Activated T-helper 1 cell treated with Interleukin-2 at 50 U/mL for 16 hours (primary cell): ENCODE results near the gene DACH1.
"Not testable (repeated sequence)": the region's sequence is repeated elsewhere in the genome, so short reads cannot be mapped to it uniquely, and the experiment has no call there.

Experiments used
- DNase-seq: peaks from one replicate; pipeline ENCODE4 v3.0.0-alpha.2; 2020; ENCODE audit warnings: low read depth

Gene DACH1

DNA sequence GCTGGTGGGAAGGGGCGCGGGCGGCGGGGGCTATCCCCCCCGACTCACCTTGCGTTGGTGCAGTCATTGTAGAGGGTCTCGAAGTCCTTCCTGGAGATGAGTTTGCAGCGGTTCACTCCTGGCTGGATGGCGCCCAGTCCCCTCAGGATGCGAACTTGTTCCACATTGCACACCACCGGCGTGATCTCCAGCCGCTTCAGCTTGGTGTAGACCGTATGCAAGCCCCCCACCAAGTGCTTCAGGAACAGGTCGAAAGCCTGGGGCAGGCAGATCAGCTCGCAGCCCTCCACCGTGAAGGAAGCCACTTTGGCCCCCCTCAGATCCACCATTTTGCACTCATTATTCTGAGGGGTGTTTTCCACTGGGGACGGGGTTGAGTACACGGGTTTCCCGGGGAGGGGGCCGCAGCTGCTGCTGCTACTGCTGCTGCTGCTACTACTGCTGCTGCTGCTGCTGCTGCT is 1.1 kb downstream of the DACH1 start:
- no peak for DNase-seq

DNA sequence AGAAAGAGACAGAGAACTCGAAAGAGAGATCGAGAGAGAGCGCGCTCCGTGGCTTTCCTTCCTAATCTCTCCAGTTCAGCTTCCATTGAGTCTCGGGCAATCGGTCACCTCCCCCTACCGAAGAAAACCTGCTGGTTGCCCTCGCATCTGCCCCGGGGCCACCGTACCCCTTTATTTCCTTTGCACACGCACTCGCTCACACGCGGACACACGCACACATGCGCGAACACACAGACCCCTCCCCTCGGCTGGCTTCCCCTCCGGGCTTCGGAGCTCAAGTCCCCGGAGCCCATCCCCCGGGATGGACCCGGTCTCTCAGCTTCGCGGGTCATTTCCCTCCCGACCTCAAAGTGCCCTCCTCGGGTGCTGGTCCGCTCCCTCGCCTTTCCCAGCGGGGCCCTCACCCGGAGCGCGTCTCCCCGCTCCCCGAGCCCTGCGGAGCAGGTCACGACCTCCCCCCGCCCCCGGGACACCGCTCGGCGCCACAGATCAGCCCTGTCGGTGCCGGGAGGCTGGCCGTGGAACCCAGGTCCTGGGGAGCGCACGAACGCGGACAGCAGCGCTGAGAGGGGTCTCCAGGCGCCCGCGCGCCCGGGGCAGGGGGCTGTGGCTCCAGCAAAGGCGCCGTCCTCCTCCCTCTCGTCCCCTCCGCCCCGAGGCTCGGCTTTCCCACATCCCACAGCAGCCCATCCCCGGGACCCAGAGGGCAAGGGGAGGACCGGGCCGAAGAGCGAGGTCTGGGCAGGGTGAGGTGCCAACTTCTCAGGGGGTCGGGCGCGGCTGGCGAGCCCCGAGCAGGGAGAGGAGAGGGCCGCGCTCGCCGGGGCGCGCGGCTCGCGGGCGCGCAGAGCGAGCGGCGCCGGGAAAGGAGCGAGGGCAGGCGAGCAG is 1.8 kb downstream of the DACH1 start:
- DNase-seq = no peak

DNA sequence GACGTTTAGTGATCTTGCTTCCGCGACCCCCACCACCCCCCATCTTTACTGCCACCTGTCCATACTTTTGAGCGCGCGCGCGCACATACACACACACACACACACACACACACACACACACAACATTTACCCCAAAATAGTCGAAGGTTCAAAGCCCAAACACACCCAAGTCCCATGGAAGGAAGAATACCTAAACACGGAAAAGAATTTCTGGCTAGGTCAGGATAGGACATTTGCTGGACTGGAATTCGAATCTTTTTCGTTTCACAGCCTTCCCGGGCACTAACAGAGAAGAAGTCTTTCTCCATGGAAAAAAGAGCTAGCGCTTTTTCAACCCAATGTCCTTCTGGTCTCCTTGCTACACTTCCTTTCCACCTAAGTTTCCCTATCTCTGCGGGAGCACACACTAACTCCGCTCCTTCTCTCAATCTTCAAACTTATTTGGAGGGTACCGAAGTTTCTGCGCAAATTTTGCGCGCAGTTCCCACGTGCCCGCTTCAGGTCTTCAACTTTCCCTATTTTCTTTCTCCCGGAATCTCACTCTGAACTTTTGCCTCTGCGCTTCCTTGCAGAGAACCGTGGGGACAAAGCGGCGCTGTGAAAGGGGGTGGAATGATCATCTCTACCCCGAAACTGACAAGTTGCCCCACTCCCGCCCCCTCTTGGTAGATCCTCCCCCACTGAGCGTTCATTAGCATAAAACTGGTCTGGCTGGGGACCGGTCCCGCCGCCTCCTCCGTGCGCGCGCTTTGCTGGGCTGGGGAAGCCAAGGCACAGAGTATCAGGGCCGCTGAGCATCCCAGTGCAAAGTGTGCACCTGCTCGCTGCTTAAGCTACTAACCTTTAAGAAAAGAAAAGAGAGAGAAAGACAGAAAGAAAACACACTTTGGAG is 2.7 kb downstream of the DACH1 start:
- no peak for DNase-seq

DNA sequence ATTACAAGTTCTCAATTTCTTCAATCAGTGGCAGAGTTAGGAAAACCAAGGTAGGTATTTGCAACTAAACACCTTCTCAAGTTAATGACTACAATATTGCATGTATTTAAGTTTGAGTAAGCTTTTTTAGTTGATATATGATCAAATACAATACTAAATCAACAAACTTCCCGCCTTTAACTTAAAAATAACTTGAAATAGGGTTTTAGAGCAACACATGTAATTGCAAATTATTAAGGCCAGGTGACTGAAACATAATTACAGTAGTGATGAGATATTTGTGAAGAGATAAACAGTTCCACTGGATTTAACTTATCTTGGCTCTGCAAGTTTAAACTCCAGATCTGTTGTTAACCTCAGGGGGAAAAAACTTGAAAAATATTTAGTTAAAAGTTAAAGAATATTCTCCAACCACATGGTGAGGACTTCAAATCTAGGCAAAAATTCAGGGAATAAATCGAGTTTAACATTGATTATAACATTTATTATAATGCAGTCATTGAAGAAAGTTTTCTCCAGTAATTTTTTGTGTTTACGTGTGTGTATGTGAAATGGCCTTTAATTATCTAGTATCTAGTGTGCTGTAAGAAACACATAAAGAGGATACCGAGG is 3.6 kb downstream of the DACH1 start:
- DNase-seq = no peak

DNA sequence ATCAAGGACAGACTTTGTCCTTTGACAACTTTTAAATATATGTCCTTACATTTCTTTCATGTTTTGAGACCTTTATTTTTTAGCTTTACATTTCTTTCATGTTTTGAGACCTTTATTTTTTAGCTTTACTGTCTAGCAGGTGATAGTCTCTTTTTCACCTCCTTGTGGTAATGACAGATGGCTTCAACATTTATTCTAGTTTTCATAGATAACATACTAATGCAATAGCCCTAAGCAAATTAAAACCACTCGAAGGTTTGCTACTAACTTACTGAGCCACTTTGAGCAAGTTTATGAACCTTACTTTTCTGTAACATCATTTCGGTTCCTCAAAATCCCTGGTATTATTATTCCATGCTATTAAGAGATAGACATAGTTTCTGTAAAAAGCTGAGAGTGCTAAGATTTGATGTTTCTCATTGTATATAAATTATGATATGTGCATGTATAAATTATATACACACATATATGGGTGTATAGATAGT is 4.5 kb downstream of the DACH1 start:
- no peak for DNase-seq

DNA sequence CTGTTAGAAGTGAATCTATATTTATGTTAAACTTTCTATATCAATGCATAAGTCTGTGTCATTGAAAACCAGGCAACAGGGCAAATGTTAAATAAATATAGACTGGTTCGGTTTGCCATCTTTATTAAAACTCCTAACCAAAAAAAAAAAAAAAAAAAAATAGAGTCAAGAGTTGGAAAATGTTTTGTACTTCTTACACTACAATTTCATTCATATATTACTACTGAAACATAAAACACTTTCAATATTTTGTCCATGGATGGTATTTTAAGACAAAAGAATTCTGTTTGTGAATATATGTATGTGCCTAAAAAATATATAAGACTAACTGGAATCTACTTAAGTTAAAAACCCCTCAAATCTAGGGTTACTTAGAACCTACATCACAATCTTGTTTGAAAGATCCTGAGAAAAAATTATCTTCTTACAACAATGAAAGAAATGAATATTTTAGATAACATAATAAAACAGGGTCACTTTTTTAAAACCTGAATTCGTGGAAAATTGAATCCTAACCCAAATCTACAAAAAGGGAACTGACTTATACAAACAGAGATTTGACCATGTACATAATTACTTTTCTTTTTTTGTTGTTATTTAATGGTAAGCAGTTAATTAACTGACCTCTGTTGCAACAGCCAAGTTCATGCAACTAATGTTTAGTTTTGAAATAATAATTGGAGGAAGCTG is 5.1 kb downstream of the DACH1 start:
- DNase-seq = no peak

DNA sequence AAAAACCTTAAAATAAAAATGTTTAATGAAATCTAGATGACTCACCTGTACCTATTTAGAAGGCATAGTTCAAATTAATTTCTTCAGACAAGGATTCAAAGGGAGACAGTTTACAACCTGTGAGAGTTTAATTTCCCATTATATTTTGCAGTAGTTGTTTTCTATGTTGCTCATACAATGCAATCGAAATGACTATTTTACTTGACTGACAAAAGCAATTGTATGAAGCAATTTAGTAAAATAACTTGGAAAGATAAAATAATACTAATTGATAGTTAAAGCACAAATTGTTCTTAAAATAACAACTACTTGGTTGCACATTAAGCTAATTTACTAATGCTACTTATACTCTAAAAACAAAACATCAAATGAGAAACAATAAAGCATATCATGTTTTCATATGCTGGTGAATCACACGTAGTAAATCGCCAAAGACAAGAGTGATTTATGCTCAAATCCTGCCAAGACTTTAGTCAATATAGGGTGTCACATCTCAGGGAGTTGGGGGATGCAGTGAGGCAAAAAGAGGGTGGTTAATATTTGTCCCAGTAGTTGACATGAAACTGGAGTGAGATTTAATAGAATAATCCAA is 6.4 kb downstream of the DACH1 start:
- DNase-seq = no peak

DNA sequence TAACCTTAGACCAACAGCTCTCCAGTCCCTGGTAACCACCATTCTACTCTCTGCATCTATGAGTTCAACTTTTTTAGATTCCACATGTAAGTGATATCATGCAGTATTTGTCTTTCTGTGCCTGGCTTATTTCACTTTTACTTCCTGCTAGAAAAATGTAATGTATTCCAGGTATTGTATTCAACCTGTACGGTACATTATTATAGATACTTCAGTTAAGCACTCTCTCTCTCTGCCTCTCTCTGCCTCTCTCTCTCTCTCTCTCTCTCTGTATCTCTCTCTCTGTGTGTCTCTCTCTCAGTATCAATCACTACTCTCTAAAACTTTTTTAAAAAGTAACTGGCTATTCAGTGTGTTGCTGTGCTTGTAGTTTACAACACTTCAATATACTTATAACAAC is 8.4 kb downstream of the DACH1 start:
- no peak for DNase-seq

DNA sequence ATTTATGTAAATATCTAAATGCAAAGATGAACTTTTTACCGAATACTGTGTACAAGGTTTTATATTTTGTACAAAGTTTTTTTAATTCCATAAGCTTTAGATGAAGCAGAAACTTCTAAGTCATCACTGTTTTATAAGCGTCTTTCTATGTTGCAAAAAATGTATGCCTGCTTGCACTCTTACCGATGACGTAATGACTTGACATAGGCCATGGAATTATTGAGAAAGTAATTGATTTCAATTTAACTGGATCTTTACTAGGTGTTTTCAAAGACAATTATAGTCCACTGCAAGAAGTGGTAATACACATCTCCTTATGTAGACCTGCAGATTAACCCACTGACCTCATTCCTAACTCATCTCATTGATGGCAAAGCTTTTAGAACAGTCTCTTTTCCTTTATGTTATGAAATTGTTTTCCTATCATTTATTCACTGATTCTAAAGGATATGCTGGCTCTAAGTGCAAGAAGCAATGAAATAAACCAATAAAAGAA is 10.4 kb downstream of the DACH1 start:
- no peak for DNase-seq

DNA sequence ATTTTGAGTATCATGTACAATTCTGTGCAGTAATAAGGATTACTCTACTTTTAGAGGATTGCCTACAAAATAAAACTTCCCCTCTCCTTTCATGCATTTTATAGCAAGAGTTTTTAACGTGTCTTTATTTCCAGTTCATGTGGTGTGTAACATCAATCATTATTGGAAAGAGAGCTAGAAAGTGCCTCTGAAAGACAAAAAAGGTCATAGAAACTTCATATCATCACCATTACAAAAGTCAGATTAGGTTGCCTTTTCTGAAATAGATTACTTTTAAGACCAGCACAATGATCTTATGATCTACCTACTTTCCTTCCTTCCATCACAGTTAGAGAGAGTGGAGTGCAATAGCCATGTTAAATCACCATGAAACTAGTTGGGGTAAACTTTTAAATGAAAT is 12.6 kb downstream of the DACH1 start:
- no peak for DNase-seq

DNA sequence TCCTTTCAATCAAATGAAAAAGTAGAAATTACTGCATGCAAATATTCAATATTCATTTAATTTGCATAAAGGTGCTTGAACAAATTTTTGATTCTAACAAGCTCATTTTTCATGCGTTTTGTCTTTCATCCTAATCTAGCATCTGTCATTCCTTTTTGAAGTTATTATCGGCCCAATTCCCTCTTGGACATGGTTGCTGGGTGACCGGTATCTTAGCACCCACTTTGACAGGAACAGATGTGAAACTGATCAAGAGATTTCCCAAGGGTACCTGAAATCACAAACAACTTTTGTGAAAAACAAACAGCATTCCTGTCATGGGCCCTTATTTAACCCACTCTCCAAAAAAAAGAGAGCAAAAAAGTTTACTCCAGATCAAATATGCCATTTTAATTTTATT is 13.3 kb downstream of the DACH1 start:
- DNase-seq = no peak

DNA sequence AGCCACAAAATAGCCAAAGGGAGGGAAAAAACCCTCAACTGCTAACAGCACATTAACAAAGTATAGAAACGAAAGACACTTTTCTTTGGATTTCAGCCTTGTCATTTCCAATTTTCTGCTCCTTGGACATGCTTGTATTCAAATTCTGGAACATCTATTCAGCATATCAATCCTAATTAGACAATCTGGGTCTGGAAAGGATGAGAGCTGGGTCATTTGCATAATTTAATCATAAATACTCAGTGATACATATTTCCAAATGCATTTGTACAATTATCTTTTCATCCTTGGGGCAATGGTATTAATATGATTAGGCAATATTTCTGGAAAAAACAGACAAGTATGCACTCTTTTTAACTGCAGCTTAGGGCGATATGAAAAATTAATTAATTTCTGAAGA is 14.3 kb downstream of the DACH1 start:
- no peak for DNase-seq

DNA sequence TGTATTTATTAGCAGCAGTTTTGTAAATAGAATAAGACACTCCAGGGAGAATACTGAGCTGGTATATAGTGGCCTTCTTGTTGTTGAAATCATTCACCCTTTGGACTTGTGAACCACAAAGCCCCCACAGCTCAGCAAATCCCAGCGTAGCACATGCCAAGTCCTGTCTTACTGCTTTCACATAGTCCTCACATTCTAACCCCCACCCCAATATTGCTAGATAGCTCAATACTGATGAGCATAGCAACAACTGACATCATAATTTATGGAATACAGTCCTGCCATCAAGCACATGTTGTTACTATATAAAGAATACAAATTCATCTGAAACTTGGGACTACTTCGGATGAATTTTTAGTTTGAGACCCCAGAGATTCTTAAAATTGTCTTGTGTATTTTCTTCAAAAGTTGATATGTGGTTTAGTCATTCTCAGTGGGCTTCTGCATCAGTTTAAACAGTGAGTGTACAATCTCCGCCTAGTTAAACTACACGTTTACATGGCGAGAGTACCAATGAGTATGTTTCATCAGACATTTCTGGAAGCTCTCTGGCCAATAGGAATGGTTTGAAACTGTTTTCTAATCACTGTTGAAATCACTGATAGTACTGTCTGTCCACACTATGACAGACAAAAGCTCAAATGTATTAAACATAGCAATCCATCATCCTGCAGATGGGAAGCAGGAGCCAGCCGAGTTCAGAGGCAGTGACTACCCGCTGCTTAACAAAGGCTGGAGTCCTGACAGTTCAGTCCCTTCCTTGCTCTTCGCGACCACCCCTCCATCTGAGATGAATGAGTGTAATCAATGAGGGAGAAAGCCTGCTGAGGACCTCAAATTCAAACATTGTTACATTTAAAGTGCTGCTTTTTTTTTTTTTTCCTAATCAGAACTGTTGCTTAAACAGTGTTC is 15.2 kb downstream of the DACH1 start:
- no peak for DNase-seq

DNA sequence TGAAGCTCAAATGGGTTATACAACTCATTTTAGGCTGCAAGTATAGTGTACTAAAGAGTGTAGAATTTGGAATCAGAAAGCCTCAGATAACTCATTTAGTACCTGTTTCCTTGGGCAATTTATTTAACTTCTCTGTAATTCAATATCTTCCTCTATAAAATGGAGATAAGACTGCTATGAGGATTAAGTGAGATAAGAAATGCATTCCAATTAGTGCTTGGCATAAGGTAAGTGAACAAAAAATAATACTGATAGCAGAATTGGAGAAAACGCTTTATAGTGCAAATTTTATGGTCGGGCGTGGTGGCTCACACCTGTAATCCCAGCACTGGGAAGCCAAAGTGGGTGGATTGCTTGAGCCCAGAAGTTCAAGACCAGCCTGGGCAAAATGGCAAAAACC is 25.0 kb downstream of the DACH1 start:
- no peak for DNase-seq

DNA sequence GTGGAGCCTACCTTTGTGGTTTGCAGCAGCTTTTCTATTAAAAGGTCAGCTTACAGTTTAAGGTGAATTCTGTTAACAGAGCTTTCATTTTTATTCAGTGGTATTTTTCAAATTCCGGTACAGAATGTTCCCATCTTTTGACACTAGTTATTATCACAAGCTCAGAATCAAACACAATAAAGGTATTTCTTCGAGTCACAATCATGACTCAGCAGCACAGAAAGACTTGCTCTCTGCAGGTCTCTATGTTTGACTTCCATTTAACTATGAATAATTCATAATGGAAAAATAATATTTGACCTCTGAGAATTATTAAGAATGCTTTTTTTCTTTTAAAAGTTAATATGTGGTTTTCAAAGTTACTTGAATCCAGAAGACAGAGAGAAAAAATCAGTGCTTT is 28.2 kb downstream of the DACH1 start:
- no peak for DNase-seq

DNA sequence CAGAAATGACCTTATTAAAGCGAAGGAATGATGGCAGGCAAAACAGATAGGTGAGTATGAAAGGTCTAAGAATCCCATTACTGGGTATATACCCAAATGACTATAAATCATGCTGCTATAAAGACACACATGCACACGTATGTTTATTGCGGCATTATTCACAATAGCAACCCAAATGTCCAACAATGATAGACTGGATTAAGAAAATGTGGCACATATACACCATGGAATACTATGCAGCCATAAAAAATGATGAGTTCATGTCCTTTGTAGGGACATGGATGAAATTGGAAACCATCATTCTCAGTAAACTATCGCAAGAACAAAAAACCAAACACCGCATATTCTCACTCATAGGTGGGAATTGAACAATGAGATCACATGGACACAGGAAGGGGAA is 29.4 kb downstream of the DACH1 start:
- DNase-seq = not testable (repeated sequence)

DNA sequence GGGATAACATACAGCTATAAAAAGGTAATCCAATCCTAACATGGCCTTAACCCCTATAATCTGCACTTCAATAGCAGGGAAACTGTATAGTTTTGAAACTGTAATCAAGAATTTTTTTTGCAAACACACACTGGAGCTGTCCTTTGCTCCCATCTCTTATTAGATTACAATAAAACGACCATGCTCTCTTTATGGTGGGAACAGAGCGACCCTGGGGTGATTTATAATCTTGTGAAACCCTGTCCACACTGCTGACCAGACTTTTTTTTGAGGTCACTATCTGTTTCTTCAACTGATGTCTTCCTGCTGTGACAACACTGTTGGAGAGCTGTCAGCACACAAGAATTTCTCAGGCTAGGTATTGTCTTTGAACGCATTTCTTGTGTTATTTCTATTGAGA is 35.3 kb downstream of the DACH1 start:
- no peak for DNase-seq

DNA sequence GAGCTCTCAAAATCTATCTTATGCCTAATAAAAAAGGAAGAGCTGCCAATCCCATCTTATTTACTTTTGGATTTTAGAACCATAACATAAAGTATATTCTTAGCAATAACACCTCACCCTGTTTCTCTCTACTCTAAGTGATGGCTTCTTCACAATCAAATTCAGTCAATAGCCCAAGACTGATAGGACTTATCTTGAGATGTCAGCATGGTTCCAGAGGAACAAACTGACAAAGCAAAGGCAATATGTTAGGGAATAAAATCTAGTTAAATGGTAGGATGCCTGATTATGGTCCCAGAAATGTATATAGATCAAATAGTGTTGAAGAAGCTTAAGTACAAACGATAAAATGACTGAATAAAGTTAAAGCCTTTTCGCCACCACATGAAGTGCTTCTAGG is 36.3 kb downstream of the DACH1 start:
- no peak for DNase-seq

DNA sequence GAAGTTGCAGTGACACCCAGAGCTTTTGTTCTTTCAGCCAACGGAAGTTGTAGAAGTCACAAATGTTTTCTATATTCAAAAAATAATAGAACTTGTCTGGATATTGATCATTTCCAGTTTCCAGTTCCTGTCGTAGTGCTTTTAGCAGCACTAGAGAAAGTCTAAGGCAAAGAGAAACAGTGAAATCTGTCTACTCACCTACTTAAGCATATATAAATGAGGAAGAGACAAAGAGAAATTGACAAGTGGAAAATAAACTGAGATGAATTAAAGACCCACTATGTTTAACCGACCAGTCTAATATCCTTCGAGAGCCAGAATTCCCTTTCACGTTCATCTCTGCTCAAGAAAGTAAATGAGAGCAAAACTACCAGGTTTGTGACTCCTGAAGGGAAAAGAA is 36.7 kb downstream of the DACH1 start:
- no peak for DNase-seq

DNA sequence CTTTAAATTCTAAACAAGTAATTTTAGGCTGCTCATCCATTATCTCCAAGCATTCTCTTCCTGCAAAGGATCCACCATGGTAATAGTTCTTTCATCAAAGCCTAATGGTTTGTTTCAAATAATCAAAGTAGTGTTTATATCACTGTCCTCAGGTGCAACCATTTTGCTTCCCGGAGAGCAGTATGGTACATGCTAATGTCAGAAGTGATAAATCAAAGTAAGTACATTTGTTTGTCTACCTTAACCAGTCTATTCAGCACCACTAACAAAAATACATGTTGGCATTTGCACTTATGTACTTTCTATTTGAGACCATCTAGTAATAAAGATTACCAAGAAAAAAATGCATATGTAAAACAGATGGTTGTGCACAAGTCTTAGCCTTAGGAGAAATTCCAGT is 37.5 kb downstream of the DACH1 start:
- DNase-seq = no peak
